ENCODE data around the gene ACO1. TPM values are rescaled to one million over a fixed set of nuclear protein-coding genes. Genes with fewer than 3 reads are reported as not detected.

ACO1 gene
- total RNA-seq, 1 experiment from 2014 or later = 36.2 TPM

DNA sequence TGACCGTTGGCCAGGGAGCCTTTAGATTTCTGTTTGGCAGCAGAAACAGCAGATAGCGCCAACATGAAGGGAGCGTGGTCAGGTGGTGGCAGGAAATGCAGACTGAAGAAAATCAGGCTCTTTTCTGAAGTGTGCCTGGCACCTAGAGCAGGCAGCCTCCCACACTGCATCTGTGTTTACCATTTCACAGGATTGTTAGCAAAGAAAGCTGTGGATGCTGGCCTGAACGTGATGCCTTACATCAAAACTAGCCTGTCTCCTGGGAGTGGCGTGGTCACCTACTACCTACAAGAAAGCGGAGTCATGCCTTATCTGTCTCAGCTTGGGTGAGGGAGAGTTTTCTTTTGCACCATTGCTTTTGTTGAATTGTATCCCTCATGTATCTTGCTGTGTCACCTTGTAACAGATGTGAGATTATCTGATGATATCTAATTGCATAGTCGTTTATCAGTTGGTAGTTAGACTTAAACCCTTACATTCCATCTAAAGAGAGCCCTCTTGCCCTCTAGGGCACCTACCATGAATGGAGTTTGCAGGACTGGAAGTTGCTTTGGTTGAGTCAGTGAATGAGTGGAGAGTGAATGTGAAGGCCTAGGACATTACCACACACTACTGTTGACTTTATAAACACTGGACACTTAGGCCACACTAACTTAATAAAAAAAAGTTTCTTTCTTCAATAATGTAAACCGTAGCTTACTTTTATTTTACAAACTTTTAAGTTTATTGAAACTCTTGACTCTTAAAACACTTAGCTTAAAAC is 42.8 kb downstream of the ACO1 start:
- ChIA-PET RAD21 (ENCODE audit: low non-redundant PET in 1 of 2, low total read pairs in 2 of 2, uncharacterized antibody in 2 of 2, unreplicated experiment in 2 of 2) (no interaction called here), POLR2A (no interaction called here), CTCF (no interaction called here)
- H3K27ac ChIP-seq (ENCODE audit: low read depth, low read length) = no peak overlapping the region
- DNase-seq (ENCODE audit: low read depth, low spot score) (no peak), ATAC-seq (no peak)
- H4K20me1 ChIP-seq (ENCODE audit: insufficient read depth) = no peaks in the 10 kb centered on the region
- TF ChIP-seq, protein P1, sequence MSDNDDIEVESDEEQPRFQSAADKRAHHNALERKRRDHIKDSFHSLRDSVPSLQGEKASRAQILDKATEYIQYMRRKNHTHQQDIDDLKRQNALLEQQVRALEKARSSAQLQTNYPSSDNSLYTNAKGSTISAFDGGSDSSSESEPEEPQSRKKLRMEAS (IDR thresholded peaks at IDR 0.05) = no peak
- TF ChIP-seq FOSL1 (IDR thresholded peaks at IDR 0.05; ENCODE audit: low read depth) (no peak), ZFX (IDR thresholded peaks at IDR 0.05) (no peak), YY1 (IDR thresholded peaks at IDR 0.05; ENCODE audit: extremely low read depth, insufficient replicate concordance, low read depth, low read length) (no peak), RAD21 (IDR thresholded peaks at IDR 0.05; ENCODE audit: low read depth) (no peak), SRF (IDR thresholded peaks at IDR 0.05; ENCODE audit: low read depth) (no peak), CEBPB (IDR thresholded peaks at IDR 0.05; ENCODE audit: low read depth) (no peak), POLR2AphosphoS5 (IDR thresholded peaks at IDR 0.05; ENCODE audit: low read depth, low read length) (no peak)
- TF ChIP-seq, protein P2, sequence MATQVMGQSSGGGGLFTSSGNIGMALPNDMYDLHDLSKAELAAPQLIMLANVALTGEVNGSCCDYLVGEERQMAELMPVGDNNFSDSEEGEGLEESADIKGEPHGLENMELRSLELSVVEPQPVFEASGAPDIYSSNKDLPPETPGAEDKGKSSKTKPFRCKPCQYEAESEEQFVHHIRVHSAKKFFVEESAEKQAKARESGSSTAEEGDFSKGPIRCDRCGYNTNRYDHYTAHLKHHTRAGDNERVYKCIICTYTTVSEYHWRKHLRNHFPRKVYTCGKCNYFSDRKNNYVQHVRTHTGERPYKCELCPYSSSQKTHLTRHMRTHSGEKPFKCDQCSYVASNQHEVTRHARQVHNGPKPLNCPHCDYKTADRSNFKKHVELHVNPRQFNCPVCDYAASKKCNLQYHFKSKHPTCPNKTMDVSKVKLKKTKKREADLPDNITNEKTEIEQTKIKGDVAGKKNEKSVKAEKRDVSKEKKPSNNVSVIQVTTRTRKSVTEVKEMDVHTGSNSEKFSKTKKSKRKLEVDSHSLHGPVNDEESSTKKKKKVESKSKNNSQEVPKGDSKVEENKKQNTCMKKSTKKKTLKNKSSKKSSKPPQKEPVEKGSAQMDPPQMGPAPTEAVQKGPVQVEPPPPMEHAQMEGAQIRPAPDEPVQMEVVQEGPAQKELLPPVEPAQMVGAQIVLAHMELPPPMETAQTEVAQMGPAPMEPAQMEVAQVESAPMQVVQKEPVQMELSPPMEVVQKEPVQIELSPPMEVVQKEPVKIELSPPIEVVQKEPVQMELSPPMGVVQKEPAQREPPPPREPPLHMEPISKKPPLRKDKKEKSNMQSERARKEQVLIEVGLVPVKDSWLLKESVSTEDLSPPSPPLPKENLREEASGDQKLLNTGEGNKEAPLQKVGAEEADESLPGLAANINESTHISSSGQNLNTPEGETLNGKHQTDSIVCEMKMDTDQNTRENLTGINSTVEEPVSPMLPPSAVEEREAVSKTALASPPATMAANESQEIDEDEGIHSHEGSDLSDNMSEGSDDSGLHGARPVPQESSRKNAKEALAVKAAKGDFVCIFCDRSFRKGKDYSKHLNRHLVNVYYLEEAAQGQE (IDR thresholded peaks at IDR 0.05; ENCODE audit: low read depth) = no peak
- TF ChIP-seq, protein P3, sequence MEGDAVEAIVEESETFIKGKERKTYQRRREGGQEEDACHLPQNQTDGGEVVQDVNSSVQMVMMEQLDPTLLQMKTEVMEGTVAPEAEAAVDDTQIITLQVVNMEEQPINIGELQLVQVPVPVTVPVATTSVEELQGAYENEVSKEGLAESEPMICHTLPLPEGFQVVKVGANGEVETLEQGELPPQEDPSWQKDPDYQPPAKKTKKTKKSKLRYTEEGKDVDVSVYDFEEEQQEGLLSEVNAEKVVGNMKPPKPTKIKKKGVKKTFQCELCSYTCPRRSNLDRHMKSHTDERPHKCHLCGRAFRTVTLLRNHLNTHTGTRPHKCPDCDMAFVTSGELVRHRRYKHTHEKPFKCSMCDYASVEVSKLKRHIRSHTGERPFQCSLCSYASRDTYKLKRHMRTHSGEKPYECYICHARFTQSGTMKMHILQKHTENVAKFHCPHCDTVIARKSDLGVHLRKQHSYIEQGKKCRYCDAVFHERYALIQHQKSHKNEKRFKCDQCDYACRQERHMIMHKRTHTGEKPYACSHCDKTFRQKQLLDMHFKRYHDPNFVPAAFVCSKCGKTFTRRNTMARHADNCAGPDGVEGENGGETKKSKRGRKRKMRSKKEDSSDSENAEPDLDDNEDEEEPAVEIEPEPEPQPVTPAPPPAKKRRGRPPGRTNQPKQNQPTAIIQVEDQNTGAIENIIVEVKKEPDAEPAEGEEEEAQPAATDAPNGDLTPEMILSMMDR (IDR thresholded peaks at IDR 0.05 in 2 of 3, conservative IDR thresholded peaks at IDR 0.05 in 1 of 3; ENCODE audit: borderline replicate concordance in 1 of 3, insufficient read depth in 1 of 3, low read depth in 2 of 3, low read length in 2 of 3) = no peak
- no peak overlapping the region for H3K4me3 ChIP-seq (replicated peaks in 1 of 2; ENCODE audit: low read depth in 1 of 2, low read length in 2 of 2)
- intact Hi-C loops (cut with micrococcal nuclease) = no loop called here
- H3K9ac ChIP-seq (ENCODE audit: low read length) = no peak overlapping the region
- no TSS peak for BruUV-seq (replicated peaks)
- no peaks in the 10 kb centered on the region for H3K9me2 ChIP-seq (ENCODE audit: insufficient read depth)
- no peaks in the 10 kb centered on the region for H3K4me1 ChIP-seq (ENCODE audit: control insufficient read depth in 1 of 2, insufficient read depth in 2 of 2, low read length in 2 of 2)
- H3K27me3 ChIP-seq (ENCODE audit: insufficient read depth, low read length) = no peaks in the 10 kb centered on the region
- no peak overlapping the region for H3K4me2 ChIP-seq (ENCODE audit: low read length)
- H3K9me3 ChIP-seq (ENCODE audit: control insufficient read depth in 1 of 2, insufficient read depth in 1 of 2, low read depth in 1 of 2, low read length in 2 of 2) = no peaks in the 10 kb centered on the region
- H2AFZ ChIP-seq (ENCODE audit: low read depth, low read length, poor library complexity, severe bottlenecking) = no peak overlapping the region
- H3K79me2 ChIP-seq (ENCODE audit: insufficient read depth, low read length) = no peaks in the 10 kb centered on the region
- peaks cover 6 to 11% of the 10 kb centered on the region in 2 experiments; a peak in 3 of 4 replicates for H3K36me3 ChIP-seq (ENCODE audit: control insufficient read depth in 1 of 2, insufficient read depth in 2 of 2, low read length in 2 of 2)
